NCI-H345 treated with DMSO at 0.1 percent for 48 hours (cell line): ENCODE data around the gene ZBTB24.

ENCODE experiments used
- DNase-seq: peaks from one replicate; lab custom pipeline; 2025; ENCODE audit not compliant: unreplicated experiment; lab: John Stamatoyannopoulos, UW

The ZBTB24 gene

GRCh38 chr6:109503327-109504224 is 20.6 kb upstream of the ZBTB24 start:
- no peak for DNase-seq

DNA sequence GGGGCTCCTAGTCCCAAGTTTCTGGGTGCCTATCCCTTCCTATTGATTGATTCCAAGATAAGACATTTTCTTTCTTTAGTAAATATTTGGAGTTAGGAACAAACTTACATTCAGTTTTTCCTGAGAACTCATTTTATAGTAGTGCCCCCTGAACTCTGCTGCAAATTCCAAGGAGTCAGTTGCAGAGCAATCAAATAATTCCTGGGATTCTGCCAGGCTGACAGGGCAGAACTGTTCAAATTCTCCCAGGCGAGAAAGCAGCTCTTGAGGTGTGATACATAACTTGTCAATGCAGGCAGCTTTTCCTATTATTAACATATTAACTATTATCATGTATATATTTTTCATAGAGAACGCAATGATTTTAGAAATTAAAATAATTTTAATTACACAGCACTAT is 15.9 kb upstream of the ZBTB24 start:
- DNase-seq = no peak

DNA sequence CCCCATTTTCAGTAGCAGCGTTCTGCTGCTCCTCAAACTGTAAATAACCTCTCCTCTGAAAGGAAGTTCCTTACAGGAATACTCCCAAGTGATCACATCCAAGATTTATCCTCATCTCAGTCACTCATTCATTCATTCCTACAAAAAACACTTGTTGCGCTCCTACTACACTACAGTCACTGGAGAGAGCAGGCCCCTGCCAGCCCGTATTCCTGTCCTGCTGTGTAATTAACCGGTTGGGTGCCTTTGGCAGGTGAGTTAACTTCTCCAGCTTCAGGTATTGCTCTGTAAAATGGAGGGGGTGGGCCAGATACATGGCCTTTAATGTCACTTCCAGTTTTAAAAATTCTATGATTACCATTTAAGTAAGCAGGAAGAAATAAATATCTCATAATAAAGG is 15.0 kb upstream of the ZBTB24 start:
- peak; percentile 21 for DNase-seq

DNA sequence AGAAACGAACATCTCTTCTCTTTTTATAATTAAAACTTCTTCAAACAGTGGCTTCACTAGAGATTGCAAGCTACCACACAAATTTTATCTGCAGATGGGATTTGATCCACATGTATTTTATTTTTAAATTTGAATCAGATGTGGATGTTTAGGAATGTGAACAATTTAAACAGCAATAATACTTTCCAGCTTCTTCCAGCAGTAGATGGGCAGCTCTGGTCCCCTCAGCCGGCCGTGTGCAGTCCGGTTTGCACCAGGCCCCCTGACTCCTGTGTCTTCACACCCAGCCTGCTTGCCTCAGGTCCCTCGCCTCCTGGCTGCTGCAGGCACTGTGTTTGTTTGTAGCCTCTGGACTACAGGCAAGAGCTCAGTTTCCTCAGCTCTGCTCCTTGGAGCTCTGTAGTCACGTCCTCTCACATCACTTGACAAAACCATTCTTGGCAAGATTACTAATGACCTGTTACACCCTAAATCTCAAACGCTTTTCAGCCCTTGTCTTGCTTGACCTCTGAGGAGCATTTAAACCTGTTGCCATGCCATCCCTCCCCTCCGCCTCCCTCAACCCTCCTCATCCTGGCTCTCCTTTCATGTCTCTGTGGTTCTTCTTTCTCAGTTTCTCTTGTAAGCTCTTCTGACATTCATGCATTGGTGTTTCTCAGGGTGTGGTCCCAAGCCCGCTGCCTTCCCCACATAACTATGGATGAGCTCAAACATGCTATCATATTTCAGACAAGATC is 13.2 kb upstream of the ZBTB24 start:
- DNase-seq = no peak

GRCh38 chr6:109493865-109494264 is 10.8 kb upstream of the ZBTB24 start:
- DNase-seq = no peak

DNA sequence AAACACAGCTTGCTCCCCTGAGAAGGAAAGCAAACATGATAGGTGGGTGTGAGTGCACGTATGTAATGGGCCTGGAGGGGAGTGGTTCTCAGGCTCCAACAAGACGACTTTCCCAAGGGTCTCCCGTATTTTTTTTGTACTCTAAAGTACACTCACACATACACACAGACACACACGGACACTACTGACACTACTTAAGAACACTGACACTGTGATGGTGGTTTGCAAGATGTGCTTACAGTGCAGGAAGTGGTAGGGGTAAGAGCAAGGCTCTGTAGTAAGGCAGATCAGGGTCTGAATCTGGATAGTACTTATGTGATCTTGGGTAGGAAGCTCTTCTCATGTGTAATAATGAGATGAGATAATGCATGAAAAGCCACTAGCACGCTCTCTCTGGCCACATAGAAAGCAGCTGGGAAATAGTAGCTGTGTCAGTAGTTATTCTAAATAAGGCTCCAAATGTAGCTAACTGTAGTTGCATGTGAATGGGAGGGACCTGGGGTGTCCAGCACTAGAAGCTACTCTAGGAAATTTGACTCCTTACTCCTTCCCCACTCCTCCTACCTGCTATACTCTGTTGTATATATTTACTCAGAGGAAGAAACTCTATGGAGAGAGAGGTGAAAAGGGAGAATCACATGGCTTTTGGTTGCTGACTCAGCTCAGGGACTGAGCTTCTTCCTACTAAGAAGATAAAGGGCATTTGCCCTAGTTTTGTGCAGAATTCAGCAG is 8.4 kb upstream of the ZBTB24 start:
- DNase-seq = no peak

- DNase-seq = no peak
These were observed 7.7 kb upstream of the ZBTB24 start for GRCh38 chr6:109490713-109491112.

DNA sequence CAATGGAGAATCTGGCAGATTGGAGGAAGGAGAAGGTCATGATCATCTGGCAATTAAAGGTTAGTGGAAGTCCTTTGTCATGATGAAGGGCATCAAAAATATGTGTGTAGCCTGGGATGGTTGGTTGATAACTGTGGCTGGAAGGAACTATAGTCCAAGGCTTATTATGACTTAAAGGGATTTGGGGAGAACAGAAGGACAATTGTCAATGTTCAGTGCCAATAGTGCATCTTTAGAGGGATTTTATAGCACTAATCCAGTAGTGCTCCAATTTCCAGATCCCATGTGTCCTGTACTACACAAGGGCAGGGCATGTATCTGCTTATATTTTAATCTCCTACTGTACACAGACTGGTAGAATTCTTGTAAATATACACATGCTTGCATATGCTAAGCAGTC is 5.0 kb upstream of the ZBTB24 start:
- no peak for DNase-seq

DNA sequence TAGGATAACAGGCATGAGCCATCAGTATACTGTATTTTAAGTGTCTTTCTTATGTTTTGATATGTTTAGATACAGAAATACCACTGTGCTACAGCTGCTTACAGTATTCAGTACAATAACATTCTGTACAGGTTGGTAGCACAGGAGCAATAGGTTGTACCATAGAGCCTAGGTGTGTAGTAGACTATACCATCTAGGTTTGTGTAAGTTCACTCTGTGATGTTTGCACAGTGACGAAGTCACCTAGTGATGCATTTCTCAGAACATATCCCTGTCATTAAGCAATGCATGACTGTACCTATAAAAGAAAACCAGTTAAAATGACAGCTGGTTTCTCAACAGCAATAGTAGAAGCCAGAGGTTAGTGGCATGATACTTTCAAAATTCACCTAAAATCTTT is 3.0 kb upstream of the ZBTB24 start:
- no peak for DNase-seq

DNA sequence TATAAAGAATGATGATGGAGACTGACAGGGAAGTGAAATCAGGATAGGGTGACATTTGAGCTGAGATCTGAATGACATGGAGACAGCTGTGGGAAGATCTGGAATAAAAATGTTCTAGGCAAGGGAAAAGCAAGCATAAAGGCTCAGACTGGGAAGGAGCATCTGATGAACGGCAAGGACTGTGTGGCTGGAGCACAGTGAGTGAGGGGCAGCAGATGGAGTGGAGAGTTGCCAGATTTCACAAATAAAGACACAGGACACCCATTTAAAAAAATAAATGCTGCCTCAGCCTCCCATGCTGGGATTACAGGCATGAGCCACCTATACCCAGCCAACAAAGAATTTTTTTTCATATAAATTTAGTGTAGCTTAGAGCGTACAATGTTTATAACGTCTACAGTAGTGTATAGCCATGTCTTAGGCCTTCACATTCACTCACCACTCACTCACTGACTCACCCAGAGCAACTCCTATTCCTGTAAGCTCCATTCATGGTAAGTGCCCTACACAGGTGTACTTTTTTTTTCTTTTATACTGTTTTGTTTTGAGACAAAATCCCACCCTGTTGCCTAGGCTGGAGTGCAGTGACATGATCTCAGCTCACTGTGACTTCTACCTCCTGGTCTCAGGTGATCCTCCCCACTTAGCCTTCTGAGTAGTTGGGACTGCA is 2.4 kb upstream of the ZBTB24 start:
- no peak for DNase-seq

- no peak for DNase-seq
These were observed 1.1 kb upstream of the ZBTB24 start for GRCh38 chr6:109484122-109484521.

DNA sequence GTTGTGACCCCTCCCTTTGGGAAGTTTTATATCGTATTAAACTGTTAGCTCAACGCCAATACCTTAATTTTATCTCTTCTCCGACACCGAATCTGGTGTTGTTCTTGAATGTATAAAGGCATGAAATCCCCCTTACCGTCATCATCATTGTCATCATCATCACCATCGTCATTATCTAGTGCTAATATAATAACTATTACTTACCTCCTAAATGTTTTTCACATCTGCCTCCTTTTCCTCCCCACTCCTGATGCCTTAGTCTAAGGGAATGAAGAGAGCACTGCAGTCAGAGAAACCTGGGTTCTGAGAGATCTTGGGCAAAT is 677 bp upstream of the ZBTB24 start:
- DNase-seq = no peak

DNA sequence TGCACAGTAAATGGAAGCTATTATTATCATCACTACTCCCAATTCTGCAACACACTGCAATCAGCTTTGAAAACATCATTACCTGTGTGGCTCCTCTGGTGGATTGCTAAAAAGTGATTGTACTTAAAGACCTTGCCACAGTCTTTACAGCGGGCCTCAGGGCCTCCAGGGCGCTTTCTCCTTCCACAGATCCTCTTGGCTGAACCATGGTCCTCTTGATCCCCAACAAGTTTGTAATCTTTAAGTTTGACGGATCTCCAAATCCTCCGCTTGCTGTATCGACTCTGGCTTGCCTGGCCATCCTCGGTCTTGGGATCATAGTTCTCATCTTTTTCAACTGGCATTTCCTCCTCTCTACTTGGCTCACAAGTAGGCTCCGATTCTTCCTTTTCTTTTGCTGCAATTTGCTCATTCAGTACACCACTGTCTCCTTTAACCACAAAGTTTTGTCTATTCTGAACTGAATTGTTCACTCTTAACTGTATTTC is 2.0 kb downstream of the ZBTB24 start:
- DNase-seq = no peak

GRCh38 chr6:109478841-109479624 is 4.0 kb downstream of the ZBTB24 start:
- DNase-seq = no peak

- no peak for DNase-seq
These were observed 4.7 kb downstream of the ZBTB24 start for GRCh38 chr6:109478222-109478805.

DNA sequence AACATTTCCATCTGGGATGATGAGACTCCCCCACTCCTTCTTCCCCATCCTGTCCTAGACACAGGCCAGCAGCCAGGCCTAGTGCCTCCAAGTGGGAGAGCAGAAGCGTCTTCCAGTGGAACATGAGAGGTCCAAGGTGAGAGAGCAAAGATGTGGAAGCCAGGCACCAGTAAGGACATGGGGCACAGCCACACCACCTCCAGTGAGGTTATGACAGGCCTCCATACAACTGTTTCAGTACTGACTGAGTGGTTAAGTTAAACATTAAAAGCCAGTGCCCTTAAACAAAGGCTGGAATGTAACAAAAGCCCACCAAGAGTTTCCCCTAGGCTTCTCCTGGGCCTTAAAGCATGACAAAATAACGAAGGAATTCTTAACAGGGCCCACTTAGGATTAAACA is 5.3 kb downstream of the ZBTB24 start:
- no peak for DNase-seq

GRCh38 chr6:109477184-109477583 is 5.8 kb downstream of the ZBTB24 start:
- DNase-seq = no peak

DNA sequence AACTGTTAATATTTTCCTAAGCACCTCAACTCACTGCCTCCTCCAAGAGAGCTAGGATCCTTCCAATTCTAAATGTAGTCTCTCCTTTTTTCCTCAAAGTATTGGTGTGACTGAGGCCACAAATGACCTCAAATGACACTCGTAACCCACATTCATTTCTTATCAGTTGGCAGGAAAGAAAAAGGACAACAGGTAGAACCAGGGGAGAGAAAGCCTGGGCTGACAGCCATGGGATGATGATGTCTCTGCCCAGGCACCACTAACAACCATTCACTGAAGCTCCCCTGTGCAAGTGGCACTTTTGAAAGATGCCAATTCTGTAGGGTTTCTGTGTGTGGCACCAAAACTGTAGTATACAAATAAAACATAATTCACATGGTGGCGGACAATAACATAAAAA is 7.4 kb downstream of the ZBTB24 start:
- DNase-seq = no peak

DNA sequence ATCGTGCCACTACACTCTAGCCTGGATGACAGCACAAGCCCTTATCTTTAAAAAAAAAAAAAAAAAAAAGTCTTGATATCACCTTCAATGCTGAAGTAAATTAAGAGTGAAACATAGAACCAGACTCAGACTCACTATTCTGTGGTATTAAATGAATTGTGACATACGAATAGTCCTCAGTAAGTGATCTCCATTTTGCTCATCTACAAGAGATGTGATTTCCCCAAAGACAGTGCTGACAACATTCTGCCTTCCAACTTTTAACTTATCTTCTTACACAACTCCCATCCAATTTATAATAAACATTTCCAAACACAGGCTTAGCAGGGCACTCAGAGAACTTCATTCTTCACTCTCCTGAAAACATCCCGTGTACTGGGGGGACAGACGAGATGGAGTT is 8.0 kb downstream of the ZBTB24 start:
- DNase-seq = no peak

DNA sequence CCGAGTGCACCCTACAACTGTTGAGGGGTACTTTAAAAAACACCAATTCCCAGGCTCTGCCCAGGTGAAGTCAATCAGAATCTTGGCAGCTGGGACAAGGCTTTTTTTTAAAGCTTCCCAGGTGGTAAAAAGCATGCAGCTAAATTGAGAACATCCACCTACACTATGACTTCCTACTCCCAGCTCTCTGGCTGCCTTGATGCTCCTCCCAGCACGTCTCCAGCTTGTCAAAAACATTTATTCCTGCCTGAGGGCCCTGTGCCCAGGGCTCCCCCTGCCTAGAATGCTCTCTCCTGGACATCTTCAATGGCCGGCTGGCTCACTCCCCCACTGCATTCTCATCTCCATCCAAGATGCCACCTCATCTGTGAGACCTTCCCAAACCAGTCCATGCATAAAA is 9.9 kb downstream of the ZBTB24 start:
- DNase-seq = no peak
